Ureter (tissue), 1 donor: ENCODE results near the gene BBS2. TPM values are rescaled to one million over a fixed set of nuclear protein-coding genes. Genes with fewer than 3 reads are reported as not detected.
"Not testable (repeated sequence)": the region's sequence is repeated elsewhere in the genome, so short reads cannot be mapped to it uniquely, and the experiment has no call there.

Experiments
- DNase-seq: peaks from one replicate; pipeline ENCODE4 v3.0.0-alpha.2; 2020; ENCODE audit warnings: low spot score
- total RNA-seq: library from RNA; stranded (reverse); gene quantifications from one replicate; pipeline ENCODE4 v1.2.4, GENCODE V29; 2023
- donor health status: DM: yes; HTN: yes; CAD: no.

BBS2 gene
- total RNA-seq, 1 donor from 2014 or later = 62.6 TPM

DNA sequence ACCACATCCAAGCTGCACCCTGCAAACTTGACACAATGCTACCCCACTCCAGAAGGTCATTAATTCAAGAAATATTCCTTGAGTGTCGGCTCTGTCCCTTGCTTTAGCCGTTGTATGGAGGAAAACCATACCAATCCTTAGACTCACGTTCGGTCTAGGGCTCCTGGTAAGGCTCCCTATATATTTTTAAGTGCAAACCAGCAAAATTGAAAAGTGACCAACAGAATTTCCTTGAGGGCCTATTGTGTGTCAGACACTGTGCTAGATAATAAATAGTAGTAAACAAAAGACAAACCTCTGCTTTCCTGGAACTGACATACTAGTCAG lies 390 bp upstream of the BBS2 start:
- DNase-seq = no peak

DNA sequence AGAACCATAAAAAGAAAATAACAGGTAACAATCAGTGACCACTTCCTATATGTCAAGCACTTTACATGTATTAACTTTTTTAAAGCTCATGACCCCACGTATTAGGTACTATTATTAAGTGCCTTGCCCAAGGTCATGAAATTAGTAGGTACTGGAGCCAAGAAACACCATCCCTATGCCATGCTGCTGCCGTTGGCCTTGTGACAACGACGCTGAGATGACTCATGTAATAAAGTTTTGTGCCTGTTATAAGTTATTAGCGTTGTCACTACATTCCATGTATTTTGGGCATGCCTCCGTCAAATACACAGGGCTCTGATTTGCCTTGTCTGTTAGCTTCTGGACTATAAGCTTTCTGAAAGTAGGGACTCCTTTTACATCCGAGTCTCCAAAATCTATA lies 1.4 kb downstream of the BBS2 start:
- no peak for DNase-seq

DNA sequence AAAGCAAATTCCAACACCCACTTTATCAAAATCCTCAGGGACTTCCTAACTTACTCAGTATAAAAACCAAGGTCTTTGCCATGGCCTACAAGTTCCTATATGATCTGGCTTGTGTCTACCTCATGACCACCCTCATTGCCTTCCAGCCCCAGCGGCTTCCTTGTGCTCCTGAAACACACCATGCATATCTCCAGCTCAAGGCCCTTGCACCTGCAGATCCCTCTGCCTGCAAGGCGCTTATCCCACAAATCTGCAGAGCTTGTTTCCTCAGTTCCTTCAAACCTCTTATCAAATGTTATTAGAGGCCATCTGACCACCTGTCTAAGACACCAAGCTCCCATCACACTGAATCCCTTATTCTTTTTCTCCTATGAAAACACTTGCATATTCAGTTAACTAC lies 2.6 kb downstream of the BBS2 start:
- no peak for DNase-seq

DNA sequence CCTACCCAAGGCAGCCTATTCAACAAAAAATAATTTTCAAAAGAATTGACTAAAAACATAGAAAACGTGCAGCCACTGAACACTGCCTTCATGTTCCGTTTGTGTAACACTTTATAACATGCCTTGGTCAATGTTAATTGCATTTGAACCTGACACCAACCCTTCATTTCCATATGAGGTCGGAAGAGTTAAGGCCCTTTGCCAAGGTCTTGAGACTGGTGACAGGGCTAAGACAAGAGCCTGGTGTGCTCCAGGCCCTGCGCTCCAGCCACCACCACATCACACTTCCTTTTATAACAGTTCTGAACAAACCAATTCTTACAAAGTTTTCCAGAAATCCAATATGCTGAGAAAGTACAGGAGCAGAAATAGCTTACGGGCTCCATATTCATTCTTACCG lies 4.2 kb downstream of the BBS2 start:
- no peak for DNase-seq

GRCh38 chr16:56514845-56515244 lies 5.0 kb downstream of the BBS2 start:
- no peak for DNase-seq

GRCh38 chr16:56513972-56514371 lies 5.9 kb downstream of the BBS2 start:
- DNase-seq = peak; percentile 52

- no peak for DNase-seq
Observed at GRCh38 chr16:56513091-56513490, 6.7 kb downstream of the BBS2 start.

DNA sequence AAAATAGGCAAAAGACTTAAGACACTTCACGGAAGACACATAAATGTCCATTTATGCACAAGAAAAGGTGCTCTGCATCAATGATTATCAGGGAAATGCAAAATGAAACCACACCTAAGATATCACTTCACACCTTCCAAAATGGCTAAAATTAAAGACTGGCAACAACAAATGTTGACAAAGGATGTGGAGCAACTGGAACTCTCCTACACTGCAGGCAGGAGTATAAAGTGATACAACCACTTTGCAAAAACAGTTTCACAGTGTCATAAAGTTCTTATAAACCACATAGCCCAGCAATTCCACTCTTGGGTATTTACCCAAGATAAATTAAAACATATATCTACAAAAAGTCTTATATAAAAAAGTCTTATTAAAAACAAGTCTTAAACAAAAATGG lies 7.8 kb downstream of the BBS2 start:
- no peak for DNase-seq

- no peak for DNase-seq
Observed at GRCh38 chr16:56510544-56510943, 9.3 kb downstream of the BBS2 start.

- no peak for DNase-seq
Observed at GRCh38 chr16:56506941-56507340, 12.9 kb downstream of the BBS2 start.

DNA sequence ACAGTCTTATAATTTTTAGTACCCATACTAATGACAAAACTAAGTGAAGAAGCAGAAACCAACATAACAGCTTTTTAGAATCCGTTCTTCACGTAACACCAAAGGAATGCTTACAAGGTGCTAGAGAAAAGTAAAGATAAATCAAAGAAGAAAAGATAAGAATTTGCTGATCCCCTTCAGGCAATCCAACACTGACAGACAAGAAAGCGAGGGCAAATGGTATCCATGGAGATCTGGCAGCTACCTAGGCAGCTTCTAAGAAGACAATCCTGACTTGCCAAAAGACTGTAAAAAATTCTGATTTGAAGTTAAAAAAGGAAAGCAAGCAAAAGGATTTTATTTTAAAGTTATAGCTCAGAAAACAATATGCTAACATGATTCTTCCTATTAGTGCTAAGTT lies 14.6 kb downstream of the BBS2 start:
- no peak for DNase-seq

GRCh38 chr16:56493815-56494214 lies 26.0 kb downstream of the BBS2 start:
- DNase-seq = no peak

DNA sequence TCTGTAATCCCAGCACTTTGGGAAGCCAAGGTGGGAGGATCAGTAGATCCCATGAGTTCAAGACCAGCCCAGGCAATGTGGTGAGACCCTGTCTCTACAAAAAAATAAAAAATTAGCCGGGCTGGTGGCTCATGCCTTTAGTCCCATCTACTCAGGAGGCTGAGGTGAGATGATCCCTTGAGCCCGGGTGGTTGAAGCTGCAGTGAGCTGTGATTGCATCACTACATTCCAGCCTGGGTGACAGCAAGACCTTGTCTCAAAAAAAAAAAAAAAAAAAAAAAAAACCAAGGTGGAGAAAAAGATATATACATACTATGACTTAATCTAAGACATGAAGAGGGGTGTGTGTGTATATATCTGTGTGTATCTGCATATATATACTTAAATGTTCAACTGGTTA lies 26.7 kb downstream of the BBS2 start:
- DNase-seq = no peak

DNA sequence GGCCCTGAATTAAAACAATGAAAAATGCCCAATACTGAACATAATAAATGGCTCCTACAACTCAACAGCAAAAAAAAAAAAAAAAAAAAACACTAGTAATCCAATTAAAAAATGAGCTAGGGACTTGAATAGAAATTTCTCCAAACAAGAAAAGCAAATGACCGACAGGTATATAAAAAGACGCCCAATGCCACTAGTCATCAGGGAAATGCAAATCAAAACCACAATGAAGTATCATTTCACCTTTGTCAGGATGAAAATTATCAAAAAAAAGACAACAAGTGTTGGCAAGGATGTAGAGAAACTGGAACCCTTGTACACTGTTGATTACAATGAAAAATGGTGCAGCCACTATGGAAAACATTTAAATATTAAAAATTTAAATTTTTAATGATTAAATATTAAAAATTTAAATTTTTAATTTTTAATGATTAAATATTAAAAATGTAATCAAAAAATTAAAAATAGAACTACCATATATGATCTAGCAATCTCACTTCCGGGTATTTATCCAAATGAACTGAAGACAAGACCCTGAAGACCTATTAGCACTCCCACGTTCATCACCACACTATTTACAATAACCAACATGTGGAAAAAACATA lies 28.1 kb downstream of the BBS2 start:
- no peak for DNase-seq

DNA sequence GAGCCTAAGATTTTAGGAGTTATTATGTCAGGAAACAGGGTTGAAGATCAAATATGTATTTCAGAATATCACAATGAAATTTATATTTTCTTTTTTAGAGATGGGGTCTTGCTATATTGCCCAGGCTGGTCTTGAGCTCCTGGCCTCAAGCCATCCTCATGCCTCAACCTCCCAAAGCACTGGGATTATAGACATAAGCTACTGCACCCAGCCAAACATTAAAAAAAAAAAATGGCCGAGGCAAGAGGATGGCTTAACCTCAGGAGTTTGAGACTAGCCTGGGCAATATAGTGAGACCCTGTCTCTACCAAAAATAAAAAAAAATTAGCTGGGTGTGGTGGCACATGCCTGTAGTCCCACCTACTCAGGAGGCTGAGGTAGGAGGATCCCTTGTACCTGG lies 31.0 kb downstream of the BBS2 start:
- DNase-seq = not testable (repeated sequence)

DNA sequence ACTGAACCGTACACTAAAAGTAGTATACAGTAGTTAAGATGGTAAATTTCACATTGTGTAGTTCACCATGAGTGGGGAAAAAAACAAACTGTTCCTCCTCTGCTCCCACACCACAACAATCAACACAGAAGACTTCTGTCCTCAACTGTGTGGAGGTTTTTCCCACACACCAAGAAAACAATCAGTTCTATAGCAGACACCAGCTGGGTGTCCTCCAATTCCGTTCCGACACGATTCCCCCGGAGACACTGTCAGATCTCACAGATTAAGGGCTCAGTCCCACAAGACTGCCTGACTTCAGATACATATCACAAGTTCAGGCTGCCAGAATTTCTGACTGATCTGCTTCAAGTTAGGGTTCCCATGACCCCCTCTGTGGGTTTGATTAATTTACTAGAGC lies 31.8 kb downstream of the BBS2 start:
- DNase-seq = no peak

GRCh38 chr16:56483394-56483793 lies 36.4 kb downstream of the BBS2 start:
- no peak for DNase-seq

DNA sequence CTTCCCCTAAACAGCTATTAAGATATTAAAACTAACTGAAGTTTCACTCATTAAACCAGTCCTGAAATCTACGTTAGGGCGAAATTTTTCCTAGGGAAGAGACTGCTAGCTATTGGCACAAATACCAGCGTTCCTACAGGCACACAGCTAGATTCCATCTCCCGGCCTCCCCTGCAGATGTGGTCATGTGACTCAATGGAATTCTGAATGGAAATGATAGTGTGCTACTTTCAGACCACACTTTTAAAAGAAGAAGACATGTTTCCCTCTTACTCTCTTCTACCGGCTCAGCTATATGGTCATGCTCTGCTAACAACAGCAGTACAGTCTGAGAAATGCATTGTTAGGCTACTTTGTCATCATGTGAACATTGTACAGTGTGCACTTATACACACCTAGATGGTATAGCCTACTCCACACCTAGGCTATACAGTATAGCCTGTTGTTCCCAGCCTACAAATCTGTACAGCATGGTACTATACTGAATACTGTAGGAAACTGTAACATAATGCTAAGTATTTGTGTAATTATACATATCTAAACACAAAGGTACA lies 37.1 kb downstream of the BBS2 start:
- no peak for DNase-seq

DNA sequence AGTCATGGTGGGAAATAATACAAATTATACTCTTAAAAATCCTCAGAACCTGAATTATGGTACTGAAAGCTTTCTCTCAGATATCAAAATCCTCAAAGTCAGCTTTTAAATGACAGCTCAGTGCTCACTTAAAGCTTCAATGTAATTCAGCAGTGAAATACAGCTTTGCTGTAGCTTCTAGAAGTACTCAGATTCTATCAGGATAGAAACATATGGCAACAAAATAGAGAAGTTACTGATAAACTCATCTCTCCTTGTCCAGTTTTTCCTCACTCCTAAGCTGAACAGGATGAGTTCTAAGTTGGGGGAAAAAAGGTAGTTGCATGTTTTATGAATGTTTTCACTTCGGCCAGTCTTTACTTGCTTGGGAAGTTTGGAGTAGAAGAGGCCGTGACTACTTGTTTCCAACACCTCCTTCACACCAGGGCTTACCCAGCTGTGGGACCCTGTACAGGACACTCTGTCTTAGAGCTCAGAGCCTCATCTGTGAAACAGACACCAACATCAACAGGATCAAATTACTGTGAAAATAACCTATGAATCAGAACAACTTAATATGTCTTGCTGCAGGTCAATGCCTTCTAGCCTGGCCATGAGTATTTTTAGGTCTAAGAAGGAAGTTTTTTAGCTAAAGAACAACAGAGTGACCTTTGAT lies 38.2 kb downstream of the BBS2 start:
- DNase-seq = no peak

DNA sequence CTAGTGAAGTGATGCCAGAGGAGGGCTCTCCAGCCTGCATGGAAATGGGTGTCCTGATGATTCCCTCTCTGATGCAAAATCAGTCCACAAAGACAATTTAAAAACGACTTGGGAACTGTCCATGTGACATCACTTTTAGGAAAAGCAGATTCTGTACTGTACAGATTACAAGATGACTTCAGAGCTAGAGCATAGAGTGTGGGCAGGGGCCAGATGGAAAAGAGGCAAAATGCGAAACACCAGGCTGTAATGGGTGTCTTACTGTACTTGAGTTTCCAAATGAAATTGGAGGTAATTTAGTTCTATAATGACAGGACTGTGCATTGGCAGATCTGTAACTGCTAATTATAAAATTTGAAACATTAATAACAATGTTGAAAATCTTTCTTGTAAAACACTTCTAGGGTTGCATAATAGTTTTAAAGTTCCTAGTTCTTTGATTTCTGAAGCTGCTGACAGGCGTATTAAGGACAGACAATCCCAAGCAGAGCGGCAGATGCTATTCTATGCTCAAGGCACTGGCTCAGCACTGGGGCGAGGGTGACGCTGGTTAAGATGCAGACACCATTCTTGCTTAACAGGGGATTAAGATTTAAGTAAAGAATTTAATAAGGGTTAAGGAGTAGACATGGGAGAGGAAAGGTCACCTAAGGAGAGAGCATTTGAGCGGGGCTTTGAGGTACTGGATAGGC lies 38.9 kb downstream of the BBS2 start:
- no peak for DNase-seq

- DNase-seq = no peak
Observed at GRCh38 chr16:56479469-56479868, 40.4 kb downstream of the BBS2 start.

- no peak for DNase-seq
Observed at GRCh38 chr16:56478281-56479049, 41.4 kb downstream of the BBS2 start.
